NCI-H774 (cell line): ENCODE results near the gene HTR1D.
"Not testable (repeated sequence)": the region's sequence is repeated elsewhere in the genome, so short reads cannot be mapped to it uniquely, and the experiment has no call there.

ENCODE experiments used
- DNase-seq: peaks from one replicate; lab custom pipeline; 2025; lab: John Stamatoyannopoulos, UW

Gene HTR1D

GRCh38 chr1:23216771-23217420 is 406 bp downstream of the HTR1D start:
- no peak for DNase-seq

GRCh38 chr1:23215751-23216449 is 1.4 kb downstream of the HTR1D start:
- DNase-seq, result no peak

DNA sequence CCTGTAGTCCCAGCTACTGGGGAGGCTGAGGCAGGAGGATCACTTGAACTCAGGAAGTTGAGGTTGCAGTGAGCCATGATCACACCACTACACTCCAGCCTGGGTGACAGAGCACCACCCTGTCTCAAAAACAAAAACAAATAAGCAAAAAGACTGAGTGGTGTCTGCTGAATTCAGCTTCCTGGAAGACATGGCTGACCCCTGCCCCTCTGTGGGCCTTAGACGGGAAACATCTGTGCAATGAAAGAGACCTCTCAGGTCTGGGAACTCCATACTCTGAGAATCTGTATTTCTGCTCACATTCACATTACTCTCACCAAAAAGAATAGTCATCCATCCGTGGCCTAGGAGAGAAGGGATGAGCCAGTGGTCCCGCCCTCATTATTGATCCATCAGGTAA is 2.0 kb downstream of the HTR1D start:
- no peak for DNase-seq

- DNase-seq, result no peak
These were observed 2.7 kb downstream of the HTR1D start for GRCh38 chr1:23214640-23215039.

GRCh38 chr1:23211955-23212354 is 5.3 kb downstream of the HTR1D start:
- DNase-seq, result no peak

- no peak for DNase-seq
These were observed 6.3 kb downstream of the HTR1D start for GRCh38 chr1:23210963-23211362.

DNA sequence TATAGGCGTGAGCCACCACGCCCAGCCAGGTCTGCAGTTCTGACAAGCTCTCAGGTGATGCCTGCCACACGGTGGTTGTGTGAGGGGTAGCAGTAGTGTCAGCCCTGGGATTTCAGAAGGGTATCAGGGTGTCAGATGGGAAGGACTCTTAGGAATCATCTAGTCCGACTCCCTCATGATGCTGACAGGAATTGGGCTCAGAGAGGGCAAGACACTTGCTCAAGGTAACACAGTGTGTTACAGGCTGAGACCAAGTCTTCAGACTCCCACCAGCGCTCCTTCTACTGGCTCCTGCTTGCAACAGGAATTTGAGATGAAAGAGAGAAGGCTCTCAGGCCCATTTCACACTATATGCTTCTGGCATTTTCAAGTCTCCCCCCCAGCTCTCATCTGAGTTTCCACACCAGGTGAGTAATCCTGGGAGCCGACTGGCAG is 6.9 kb downstream of the HTR1D start:
- no peak for DNase-seq

GRCh38 chr1:23209770-23210169 is 7.5 kb downstream of the HTR1D start:
- DNase-seq, result no peak

DNA sequence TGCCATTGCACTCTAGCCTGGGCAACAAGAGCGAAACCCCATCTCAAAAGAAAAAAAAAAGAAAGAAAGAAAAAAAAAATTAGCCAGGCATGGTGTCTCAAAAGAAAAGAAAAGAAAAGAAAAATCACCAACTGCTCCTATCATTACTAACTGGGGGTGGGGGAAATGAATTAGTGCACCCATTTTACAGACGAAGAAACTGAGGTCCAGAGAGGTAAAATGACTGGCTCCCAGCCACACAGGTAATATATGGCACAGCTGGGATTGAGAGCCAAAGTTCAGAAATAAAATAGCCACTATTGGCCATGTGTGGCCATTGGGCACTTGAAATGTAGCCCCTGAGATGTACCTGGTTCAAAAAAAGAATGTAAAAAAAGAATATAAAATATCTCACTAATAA is 8.8 kb downstream of the HTR1D start:
- no peak for DNase-seq

DNA sequence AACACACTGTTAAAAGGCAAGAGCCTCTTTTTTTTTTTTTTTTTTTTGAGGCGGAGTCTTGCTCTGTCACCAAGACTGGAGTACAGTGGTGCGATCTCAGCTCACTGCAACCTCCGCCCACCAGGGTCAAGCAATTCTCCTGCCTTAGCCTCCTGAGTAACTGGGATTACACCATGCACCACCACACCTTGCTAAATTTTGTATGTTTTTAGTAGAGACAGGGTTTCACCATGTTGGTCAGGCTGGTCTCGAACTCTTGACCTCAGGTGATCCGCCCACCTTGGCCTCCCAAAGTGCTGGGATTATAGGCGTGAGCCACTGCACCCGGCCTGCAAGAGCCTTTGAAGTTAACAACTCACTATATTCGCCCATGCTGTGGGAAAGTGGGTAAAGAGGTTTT is 9.6 kb downstream of the HTR1D start:
- DNase-seq, result not testable (repeated sequence)

DNA sequence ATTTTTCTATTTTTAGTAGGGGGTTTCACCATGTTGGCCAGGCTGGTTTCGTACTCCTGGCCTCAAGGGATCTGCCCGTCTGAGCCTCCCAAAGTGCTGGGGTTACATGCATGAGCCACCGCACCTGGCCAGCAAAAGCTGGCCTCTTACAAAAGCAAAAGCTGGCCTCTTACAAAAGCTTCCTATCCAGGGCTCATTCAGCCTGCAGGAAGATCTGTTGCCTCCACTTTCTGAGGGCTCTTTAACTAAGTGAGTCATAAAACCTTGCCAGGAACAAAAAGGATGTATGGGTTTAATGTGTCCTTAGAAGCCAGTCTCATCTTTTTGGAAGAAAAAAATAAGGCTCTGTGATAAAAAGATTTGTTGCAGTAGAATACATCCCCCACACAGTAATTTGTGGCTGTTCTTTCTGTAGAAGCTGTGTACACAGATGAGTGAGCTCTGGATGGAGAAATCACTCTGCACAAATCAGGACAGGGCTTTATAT is 15.0 kb downstream of the HTR1D start:
- no peak for DNase-seq

- DNase-seq, result no peak
These were observed 16.4 kb downstream of the HTR1D start for GRCh38 chr1:23200883-23201282.

DNA sequence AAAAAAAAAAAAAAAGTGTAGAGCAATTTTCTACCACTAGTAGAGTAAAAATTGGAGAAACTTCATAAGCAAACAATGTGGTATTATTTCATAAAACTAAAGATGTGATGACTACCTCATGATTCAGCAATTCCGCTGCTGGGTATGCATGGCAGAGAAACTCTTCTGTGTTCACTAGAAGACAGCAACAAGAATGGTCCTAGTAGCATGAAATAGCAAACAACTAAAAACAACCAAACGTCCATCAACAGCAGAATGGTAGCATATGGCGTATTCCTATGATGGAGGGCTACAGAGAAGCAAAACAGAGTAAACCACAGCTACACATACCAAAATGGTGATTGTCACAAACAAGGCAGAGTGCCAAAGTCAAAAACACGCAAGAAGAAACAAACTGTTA is 18.9 kb downstream of the HTR1D start:
- no peak for DNase-seq

DNA sequence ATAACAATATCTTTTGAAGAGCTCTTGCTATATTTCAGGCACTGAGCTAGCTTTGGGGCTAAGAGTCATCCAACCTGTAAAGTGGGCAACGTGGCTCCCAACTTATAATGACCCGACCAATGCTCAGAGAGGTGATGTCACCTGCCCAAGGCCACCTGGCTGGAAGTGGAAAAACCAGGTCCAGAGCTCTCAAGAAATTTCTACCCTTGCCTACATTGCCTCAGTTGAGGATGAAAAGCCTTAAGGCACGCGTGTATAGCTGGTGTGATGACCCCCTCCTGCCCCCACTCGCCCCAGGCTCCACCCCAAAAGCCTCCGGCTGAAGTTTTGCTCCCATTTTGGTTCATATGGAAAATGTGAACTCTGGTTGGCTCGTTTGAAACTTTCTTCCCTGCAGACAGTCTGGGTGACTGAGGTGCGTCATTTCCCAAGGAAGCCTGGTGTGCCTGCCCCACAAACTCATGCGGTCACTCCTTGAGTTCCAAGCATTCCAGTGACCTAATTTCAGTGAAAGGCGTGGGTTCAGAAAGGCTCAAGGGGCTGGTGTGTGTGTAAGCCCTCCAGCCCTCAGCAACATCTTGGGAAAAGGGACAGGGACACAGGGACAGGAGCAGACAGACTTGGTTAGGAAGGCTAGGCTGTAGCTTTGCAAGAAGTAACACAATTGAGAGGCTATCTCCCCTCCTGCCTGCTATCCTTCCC is 20.5 kb downstream of the HTR1D start:
- DNase-seq, result no peak

- no peak for DNase-seq
These were observed 22.9 kb downstream of the HTR1D start for GRCh38 chr1:23194119-23194984.

DNA sequence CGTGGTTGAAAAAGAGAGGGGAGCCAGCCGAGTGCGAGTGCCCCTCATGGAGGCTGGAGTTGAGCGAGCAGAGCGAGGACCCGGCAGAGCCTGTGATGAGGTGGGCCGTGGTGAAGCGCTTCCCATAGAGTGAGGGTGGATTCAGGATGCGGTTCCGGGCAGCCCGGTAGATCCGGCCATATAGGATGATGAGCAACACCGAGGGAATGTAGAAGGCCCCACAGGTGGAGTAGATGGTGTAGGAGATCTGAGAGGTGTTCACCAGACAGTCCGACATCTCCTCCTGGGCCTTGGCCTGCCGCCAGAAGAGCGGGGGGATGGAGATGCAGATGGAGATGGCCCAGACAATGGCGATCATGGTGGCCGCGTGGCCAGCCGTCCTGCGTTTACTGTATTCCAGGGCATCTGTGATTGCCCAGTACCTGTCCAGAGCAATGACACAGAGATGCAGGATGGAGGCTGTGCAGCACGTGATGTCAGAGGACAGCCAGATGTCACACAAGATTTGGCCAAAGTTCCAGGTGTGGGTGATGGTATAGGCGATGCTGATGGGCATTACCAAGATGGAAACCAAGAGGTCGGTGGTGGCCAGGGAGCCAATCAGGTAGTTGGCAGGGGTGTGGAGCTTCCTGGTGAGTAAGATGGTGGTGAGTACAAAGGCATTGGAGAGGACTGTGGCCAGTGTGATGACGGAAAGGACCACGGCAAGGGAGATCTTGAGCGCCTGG is 23.7 kb downstream of the HTR1D start:
- DNase-seq, result no peak

- no peak for DNase-seq
These were observed 26.1 kb downstream of the HTR1D start for GRCh38 chr1:23191199-23191598.

- DNase-seq, result not testable (repeated sequence)
These were observed 28.3 kb downstream of the HTR1D start for GRCh38 chr1:23188936-23189452.

GRCh38 chr1:23188434-23188884 is 28.8 kb downstream of the HTR1D start:
- no peak for DNase-seq

GRCh38 chr1:23187637-23188036 is 29.7 kb downstream of the HTR1D start:
- no peak for DNase-seq

DNA sequence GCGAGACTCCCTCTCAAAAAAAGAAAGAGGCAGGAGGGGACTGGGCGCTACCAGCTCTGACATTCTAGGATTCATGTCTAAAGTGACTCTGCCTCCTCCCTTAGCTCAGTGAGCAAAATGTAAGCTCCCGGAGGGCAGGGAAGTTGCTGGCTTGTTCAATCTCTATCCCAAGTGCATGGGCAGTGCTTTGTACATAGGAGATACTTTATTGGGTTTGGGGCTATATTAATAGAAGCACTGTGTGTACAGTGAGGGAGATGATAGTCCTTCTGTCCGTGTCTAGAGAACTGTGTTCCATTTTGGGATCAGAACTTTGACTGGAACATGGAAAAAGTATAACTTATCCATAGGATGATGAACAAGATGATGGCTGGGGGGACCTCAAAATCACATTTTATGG is 31.9 kb downstream of the HTR1D start:
- DNase-seq, result no peak
